Cerebellar nuclear complex (tissue), 1 donor: ENCODE measurements around the gene PREB.
A peak's percentile ranks its signal among the peaks of the same experiment; 100 is the strongest.

Source experiments
- DNase-seq, 2 experiments: peaks; one replicate each; lab custom pipeline; 2025; lab: John Stamatoyannopoulos, UW

PREB gene

GRCh38 chr2:27095745-27096651 lies 38.4 kb downstream of the PREB start:
- peak; percentile 12 to 34 for DNase-seq

GRCh38 chr2:27095427-27095744 lies 39.0 kb downstream of the PREB start:
- no peak for DNase-seq

- DNase-seq, result no peak
Measured at GRCh38 chr2:27094353-27094984, 40.0 kb downstream of the PREB start.

GRCh38 chr2:27093430-27094352 lies 40.7 kb downstream of the PREB start:
- DNase-seq, result no peak

- DNase-seq, result no peak
Measured at GRCh38 chr2:27092696-27093429, 41.6 kb downstream of the PREB start.

GRCh38 chr2:27091746-27092695 lies 42.4 kb downstream of the PREB start:
- no peak for DNase-seq

GRCh38 chr2:27089111-27089954 lies 45.1 kb downstream of the PREB start:
- DNase-seq, result no peak

GRCh38 chr2:27088634-27089033 lies 45.8 kb downstream of the PREB start:
- no peak for DNase-seq

- no peak for DNase-seq
Measured at GRCh38 chr2:27087823-27088410, 46.5 kb downstream of the PREB start.

- DNase-seq, result no peak
Measured at GRCh38 chr2:27086724-27087593, 47.5 kb downstream of the PREB start, which contains the start of gene KHK. Gene KHK (plus strand): TSS chr2:27086772. CDS start chr2:27087260, 488 bp downstream.

GRCh38 chr2:27086090-27086723 lies 48.2 kb downstream of the PREB start:
- DNase-seq, result peak; percentile 29 to 80

- DNase-seq, result no peak
Measured at GRCh38 chr2:27085673-27086089, 48.8 kb downstream of the PREB start.

- no peak for DNase-seq
Measured at GRCh38 chr2:27085062-27085672, 49.3 kb downstream of the PREB start.

- DNase-seq, result no peak
Measured at GRCh38 chr2:27084297-27085061, 50.0 kb downstream of the PREB start.

GRCh38 chr2:27083410-27084296 lies 50.8 kb downstream of the PREB start:
- DNase-seq, result no peak
